HEK293T (cell line): ENCODE data around the gene GSTM5.

Experiments used
- ELF4 ChIP-seq: fragments of 450-650 bp; IDR thresholded peaks from 2 replicates; pipeline ENCODE4 v1.6.1; 2017; ENCODE audit warnings: antibody characterized with exemption
- FOXK2 ChIP-seq: fragments of 450-650 bp; IDR thresholded peaks from 2 replicates; pipeline ENCODE4 v1.6.1; 2016; ENCODE audit warnings: mild to moderate bottlenecking
- SUZ12 ChIP-seq: fragments of 450-650 bp; IDR thresholded peaks from 2 replicates; pipeline ENCODE4 v1.6.1; 2016; ENCODE audit warnings: mild to moderate bottlenecking

DNA sequence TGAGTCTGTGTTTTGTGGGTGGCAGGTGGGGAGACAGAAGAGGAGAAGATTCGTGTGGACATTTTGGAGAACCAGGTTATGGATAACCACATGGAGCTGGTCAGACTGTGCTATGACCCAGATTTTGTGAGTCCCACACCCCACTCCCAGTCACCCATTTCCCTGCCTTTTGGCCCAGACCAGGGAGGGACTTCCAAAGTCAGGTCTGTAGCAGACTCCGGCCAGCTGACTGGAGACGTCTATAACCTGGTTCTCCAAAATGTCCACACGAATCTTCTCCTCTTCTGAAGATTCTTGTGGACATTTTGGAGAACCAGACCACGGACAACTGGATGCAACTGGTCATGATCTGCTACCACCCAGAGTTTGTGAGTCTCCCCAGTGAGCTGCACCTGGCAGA lies 1.6 kb downstream of the GSTM5 start:
- TF ChIP-seq FOXK2, result no peak
- TF ChIP-seq ELF4, result no peak
- no peak for TF ChIP-seq SUZ12
